Measurements from ENCODE around the gene KIRREL1. TPM values are rescaled to one million over a fixed set of nuclear protein-coding genes. Genes with fewer than 3 reads are reported as not detected.

KIRREL1 gene
- total RNA-seq, 1 donor from 2014 or later: 39.5 TPM

GRCh38 chr1:157959750-157960149, 33.7 kb upstream of the KIRREL1 start:
- Histone ChIP-seq H2AFZ (replicated peaks) (no peak overlapping the region), H3F3A (ENCODE audit: low read depth) (no peaks in the 10 kb centered on the region), H3K4me2 (no peak overlapping the region), H3K27ac (no peak overlapping the region), H3K27me3 (no peaks in the 10 kb centered on the region), H3K9me3 (ENCODE audit: low read depth) (no peaks in the 10 kb centered on the region), H3K4me1 (peaks cover 7% of the 10 kb centered on the region), H4K20me1 (ENCODE audit: low read depth) (no peaks in the 10 kb centered on the region), H3K4me3 (no peak overlapping the region), H3K36me3 (no peaks in the 10 kb centered on the region), H3K79me2 (ENCODE audit: low read depth) (no peaks in the 10 kb centered on the region), H3K9ac (no peak overlapping the region)
- no peaks in the 10 kb centered on the region for H3K9me3 Mint-ChIP-seq
- H3K27me3 Mint-ChIP-seq (ENCODE audit: insufficient read depth, low read depth): peaks cover 4% of the 10 kb centered on the region
- TF ChIP-seq, protein P1, sequence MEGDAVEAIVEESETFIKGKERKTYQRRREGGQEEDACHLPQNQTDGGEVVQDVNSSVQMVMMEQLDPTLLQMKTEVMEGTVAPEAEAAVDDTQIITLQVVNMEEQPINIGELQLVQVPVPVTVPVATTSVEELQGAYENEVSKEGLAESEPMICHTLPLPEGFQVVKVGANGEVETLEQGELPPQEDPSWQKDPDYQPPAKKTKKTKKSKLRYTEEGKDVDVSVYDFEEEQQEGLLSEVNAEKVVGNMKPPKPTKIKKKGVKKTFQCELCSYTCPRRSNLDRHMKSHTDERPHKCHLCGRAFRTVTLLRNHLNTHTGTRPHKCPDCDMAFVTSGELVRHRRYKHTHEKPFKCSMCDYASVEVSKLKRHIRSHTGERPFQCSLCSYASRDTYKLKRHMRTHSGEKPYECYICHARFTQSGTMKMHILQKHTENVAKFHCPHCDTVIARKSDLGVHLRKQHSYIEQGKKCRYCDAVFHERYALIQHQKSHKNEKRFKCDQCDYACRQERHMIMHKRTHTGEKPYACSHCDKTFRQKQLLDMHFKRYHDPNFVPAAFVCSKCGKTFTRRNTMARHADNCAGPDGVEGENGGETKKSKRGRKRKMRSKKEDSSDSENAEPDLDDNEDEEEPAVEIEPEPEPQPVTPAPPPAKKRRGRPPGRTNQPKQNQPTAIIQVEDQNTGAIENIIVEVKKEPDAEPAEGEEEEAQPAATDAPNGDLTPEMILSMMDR (IDR thresholded peaks at IDR 0.05): no peak
- TF ChIP-seq EZH2phosphoT487 (IDR thresholded peaks at IDR 0.05) (no peak), EZH2 (IDR thresholded peaks at IDR 0.05) (no peak)
- no peak overlapping the region for H3K27ac Mint-ChIP-seq
- no peak overlapping the region for H3K4me3 Mint-ChIP-seq
- DNase-seq (ENCODE audit: low spot score): no peak
- H3K36me3 Mint-ChIP-seq: no peaks in the 10 kb centered on the region
- H3K4me1 Mint-ChIP-seq: no peaks in the 10 kb centered on the region

DNA sequence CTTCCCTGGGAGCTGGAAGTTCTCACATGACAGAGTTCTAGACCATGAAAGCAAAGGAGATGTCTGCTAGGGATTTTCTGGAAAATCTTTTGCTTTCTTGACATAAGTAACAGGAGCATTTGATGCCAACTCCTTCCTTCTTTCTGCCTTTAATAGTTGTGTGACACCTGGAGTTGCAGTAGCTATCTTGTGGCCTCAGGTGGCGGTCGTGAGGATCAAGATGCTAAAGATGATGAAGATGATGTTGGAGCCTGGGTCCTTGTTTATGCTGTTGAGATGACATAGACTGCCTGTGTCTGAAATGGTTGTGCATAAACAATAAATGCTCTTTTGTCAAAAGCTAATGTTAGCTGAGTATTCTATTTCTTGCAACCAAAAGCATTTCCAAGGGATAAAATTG, 32.7 kb upstream of the KIRREL1 start:
- no peak overlapping the region for H3K4me3 Mint-ChIP-seq
- H3K27ac Mint-ChIP-seq: no peak overlapping the region
- no peaks in the 10 kb centered on the region for H3K36me3 Mint-ChIP-seq
- H3K4me1 ChIP-seq: peaks cover 13% of the 10 kb centered on the region
- no peaks in the 10 kb centered on the region for H3K79me2 ChIP-seq (ENCODE audit: low read depth)
- peaks cover 8% of the 10 kb centered on the region for H3K4me1 Mint-ChIP-seq
- H2AFZ ChIP-seq (replicated peaks): no peak overlapping the region
- H3K9ac ChIP-seq: no peak overlapping the region
- no peaks in the 10 kb centered on the region for H3K36me3 ChIP-seq
- no peak overlapping the region for H3K4me2 ChIP-seq
- no peaks in the 10 kb centered on the region for H3F3A ChIP-seq (ENCODE audit: low read depth)
- no peaks in the 10 kb centered on the region for H3K27me3 ChIP-seq
- peaks cover 4% of the 10 kb centered on the region for H3K27me3 Mint-ChIP-seq (ENCODE audit: insufficient read depth, low read depth)
- DNase-seq (ENCODE audit: low spot score): no peak
- no peak overlapping the region for H3K4me3 ChIP-seq
- TF ChIP-seq, protein P1 (IDR thresholded peaks at IDR 0.05): peak; percentile 16
- TF ChIP-seq EZH2phosphoT487 (IDR thresholded peaks at IDR 0.05): no peak
- no peaks in the 10 kb centered on the region for H4K20me1 ChIP-seq (ENCODE audit: low read depth)
- no peaks in the 10 kb centered on the region for H3K9me3 Mint-ChIP-seq
- H3K9me3 ChIP-seq (ENCODE audit: low read depth): no peaks in the 10 kb centered on the region
- no peak overlapping the region for H3K27ac ChIP-seq

DNA sequence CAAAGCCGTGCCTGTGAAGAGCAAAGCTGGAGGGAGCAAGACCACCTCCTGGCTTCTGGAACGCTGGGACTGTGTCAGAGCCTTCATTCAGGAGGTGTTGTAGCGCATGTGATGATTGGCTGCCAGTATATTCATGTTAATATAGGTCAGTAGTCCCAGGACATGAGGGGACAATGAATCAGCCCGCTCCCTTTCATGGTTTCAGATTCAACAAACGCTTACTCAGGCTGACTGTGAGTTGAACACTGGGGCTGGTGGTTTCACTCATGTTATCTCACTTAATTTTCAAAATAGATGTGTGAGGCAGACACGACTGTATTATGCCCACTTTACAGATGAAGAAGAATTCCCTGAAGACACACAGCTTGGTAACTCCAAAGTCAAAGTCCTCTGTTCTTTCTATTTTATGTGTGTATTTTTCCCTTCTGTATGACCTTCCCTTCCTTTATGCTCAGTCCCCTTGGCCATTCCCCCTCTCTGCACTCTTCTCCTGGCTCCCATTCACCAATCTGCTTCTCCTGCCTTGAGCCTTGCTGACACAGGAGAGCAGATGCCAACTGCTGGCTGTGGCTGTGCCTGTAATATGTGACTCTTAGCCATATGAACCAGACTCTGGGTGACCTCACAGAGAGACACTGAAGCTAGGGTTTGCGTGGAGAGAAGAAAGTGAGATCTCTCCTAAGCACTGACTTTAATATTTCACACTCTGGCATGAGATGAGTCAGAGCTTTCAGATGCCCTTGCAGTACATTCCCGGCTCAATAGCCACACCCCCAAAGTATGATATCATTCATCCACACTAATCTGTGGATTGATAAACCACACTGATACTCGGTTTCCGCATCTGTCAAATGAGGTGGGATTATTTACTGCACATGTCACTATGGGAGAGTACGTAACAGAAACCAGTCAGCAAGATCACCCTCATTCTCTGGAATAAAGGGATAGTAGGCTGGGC, 31.4 kb upstream of the KIRREL1 start:
- Histone ChIP-seq H3K27ac (no peak overlapping the region), H3K4me1 (peaks cover 17% of the 10 kb centered on the region), H3K4me3 (no peak overlapping the region), H3K4me2 (no peak overlapping the region), H3K9me3 (ENCODE audit: low read depth) (no peaks in the 10 kb centered on the region), H3F3A (ENCODE audit: low read depth) (no peaks in the 10 kb centered on the region), H2AFZ (replicated peaks) (no peak overlapping the region), H4K20me1 (ENCODE audit: low read depth) (no peaks in the 10 kb centered on the region), H3K9ac (no peak overlapping the region), H3K79me2 (ENCODE audit: low read depth) (no peaks in the 10 kb centered on the region), H3K36me3 (no peaks in the 10 kb centered on the region), H3K27me3 (no peaks in the 10 kb centered on the region)
- Mint-ChIP-seq H3K4me3 (no peak overlapping the region), H3K4me1 (peaks cover 15% of the 10 kb centered on the region), H3K27ac (no peak overlapping the region), H3K36me3 (no peaks in the 10 kb centered on the region), H3K27me3 (ENCODE audit: insufficient read depth, low read depth) (peaks cover 4% of the 10 kb centered on the region), H3K9me3 (no peaks in the 10 kb centered on the region)
- no peak for DNase-seq (ENCODE audit: low spot score)
- TF ChIP-seq, protein P1 (IDR thresholded peaks at IDR 0.05): no peak
- no peak for TF ChIP-seq EZH2 (IDR thresholded peaks at IDR 0.05)
- no peak for TF ChIP-seq EZH2phosphoT487 (IDR thresholded peaks at IDR 0.05)

Data from neural progenitor cell (in vitro differentiated cells).